ENCODE measurements around the gene TMEM132D.

DNA sequence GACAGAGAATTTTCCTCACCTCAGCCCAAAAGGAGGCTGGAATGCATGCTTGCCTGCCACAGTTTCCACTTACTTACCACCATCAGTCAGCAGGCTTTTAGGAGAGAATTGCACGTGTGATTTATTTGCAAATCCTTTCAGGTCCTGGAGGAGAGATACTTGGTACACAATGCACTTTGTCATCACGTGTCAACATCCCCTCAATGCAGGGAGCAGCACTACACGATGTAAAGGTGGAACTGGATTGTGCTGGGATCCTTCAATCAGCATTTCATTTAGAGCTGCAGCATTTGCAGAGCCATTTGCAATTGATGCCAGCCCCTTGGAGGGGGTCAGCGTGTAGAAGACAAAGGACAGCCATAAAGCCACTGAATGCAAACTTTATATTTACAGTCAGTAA, 832.5 kb downstream of the TMEM132D start:
- TF ChIP-seq EZH2phosphoT487 (IDR thresholded peaks at IDR 0.05; ENCODE audit: insufficient read depth, low read depth) (no peak), EZH2 (IDR thresholded peaks at IDR 0.05; ENCODE audit: insufficient read depth, poor library complexity, severe bottlenecking) (no peak)

Data from GM23248 (cell line).